HepG2 (cell line): ENCODE results near the gene UBE2J1. TPM values are rescaled to one million over a fixed set of nuclear protein-coding genes. Genes with fewer than 3 reads are reported as not detected.

ENCODE experiments used
- ATAC-seq: fragments of 200-7000 bp; cut with Tn5 transposase; 3 replicates; pipeline ENCODE4 v1.9.1; 2020; ENCODE audit warnings: mild to moderate bottlenecking, moderate library complexity
- BruUV-seq: library from RNA; stranded (reverse); fragments of 400-500 nt; replicated peaks from 2 replicates; lab custom pipeline; 2021; lab: Mats Ljungman, UMichigan
- CTCF ChIA-PET: fragments of 300-600 bp; formaldehyde crosslinking; extraction: SDS; loops from one replicate; lab custom pipeline; 2021; ENCODE audit warnings: low total read pairs, inconsistent platforms, low intra/inter-chr PET ratio; lab: Yijun Ruan, JAX
- POLR2A ChIA-PET: fragments of 350-600 bp; sonication (Branson Sonifier 250); formaldehyde crosslinking; loops from one replicate; lab custom pipeline; 2020; ENCODE audit warnings: antibody characterized with exemption, inconsistent platforms; lab: Yijun Ruan, JAX
- DNase-seq: peaks from one replicate; pipeline ENCODE4 v3.0.0-alpha.2; 2015; ENCODE audit warnings: low spot score
- FAIRE-seq: peaks from 3 replicates; lab custom pipeline; 2011; peaks lifted over from hg19 to GRCh38; lab: Jason Lieb, UNC
- H2AFZ ChIP-seq: one replicate; pipeline ENCODE4 v1.6.1; 2011; ENCODE audit warnings: low read length, inconsistent platforms
- H3K27ac ChIP-seq: fragments of 300-600 bp; 3 replicates; pipeline ENCODE4 v1.8.0; 2011; ENCODE audit warnings: mixed run types, mild to moderate bottlenecking, mixed read lengths, low read length, inconsistent platforms; ENCODE audit not compliant: insufficient read depth; ENCODE audit errors: extremely low read length
- H3K27me3 ChIP-seq, 2 experiments: fragments of 200-600 bp in 1 of 2; 2 replicates in 1 of 2; 3 replicates in 1 of 2; pipeline versions ENCODE4 v1.6.0 to v1.8.0; 2011; ENCODE audit warnings: low read length in 2 of 2, mild to moderate bottlenecking in 2 of 2, moderate library complexity in 2 of 2, inconsistent platforms in 1 of 2; ENCODE audit not compliant: insufficient read depth in 2 of 2, control insufficient read depth in 1 of 2
- H3K36me3 ChIP-seq, 2 experiments: fragments of 200-600 bp in 1 of 2; replicated peaks in 1 of 2; 2 replicates in 1 of 2; 3 replicates in 1 of 2; pipeline versions ENCODE4 v1.5.1 to v1.8.0; 2011; ENCODE audit warnings: low read length in 2 of 2, inconsistent platforms in 1 of 2; ENCODE audit not compliant: insufficient read depth in 2 of 2, control insufficient read depth in 1 of 2
- H3K4me1 ChIP-seq: 2 replicates; pipeline ENCODE4 v1.5.1; 2012; ENCODE audit warnings: low read length, inconsistent platforms; ENCODE audit not compliant: insufficient read depth
- H3K4me2 ChIP-seq: 2 replicates; pipeline ENCODE4 v1.6.0; 2011; ENCODE audit warnings: low read depth, low read length, inconsistent platforms
- H3K4me3 ChIP-seq, 3 experiments: fragments of 200-600 bp in 1 of 3; sonication (generic), shearing (Covaris generic) in 1 of 3; replicated peaks in 1 of 3; 2 replicates each; pipeline ENCODE4 v1.5.1; 2011 to 2016; ENCODE audit warnings: low read length in 3 of 3, inconsistent platforms in 2 of 3, low read depth in 2 of 3, mild to moderate bottlenecking in 2 of 3, control low read depth in 1 of 3, mixed read lengths in 1 of 3; ENCODE audit not compliant: insufficient read depth in 1 of 3
- H3K79me2 ChIP-seq: one replicate; pipeline ENCODE4 v1.6.1; 2011; ENCODE audit warnings: low read length, inconsistent platforms; ENCODE audit not compliant: insufficient read depth
- H3K9ac ChIP-seq: 2 replicates; pipeline ENCODE4 v1.6.0; 2011; ENCODE audit warnings: mild to moderate bottlenecking, low read depth, low read length, inconsistent platforms; ENCODE audit not compliant: insufficient read depth
- H3K9me3 ChIP-seq: 2 replicates; pipeline ENCODE4 v1.5.1; 2012; ENCODE audit warnings: mild to moderate bottlenecking, low read length
- H4K20me1 ChIP-seq: 2 replicates; pipeline ENCODE4 v1.6.0; 2011; ENCODE audit warnings: inconsistent platforms, mild to moderate bottlenecking, low read length, moderate library complexity; ENCODE audit not compliant: insufficient read depth
- DZIP1 ChIP-seq: sonication (generic); formaldehyde crosslinking; IDR thresholded peaks from 2 replicates; pipeline ENCODE4 v1.5.0; 2020; ENCODE audit warnings: mild to moderate bottlenecking, missing genetic modification reagents
- EP300 ChIP-seq, 3 experiments: sonication (generic) in 1 of 3; formaldehyde crosslinking in 1 of 3; IDR thresholded peaks; 2 replicates each; pipeline versions ENCODE4 v1.5.1 to v1.6.1; 2011 to 2020; ENCODE audit warnings: low read depth in 2 of 3, low read length in 2 of 3, borderline replicate concordance in 1 of 3, improper control_type of control experiment in 1 of 3, mild to moderate bottlenecking in 1 of 3, missing genetic modification reagents in 1 of 3, moderate library complexity in 1 of 3
- HNRNPLL ChIP-seq: fragments of 200-400 bp; formaldehyde crosslinking; IDR thresholded peaks from 2 replicates; pipeline ENCODE4 v1.6.1; 2017; ENCODE audit warnings: mild to moderate bottlenecking, low read depth, low read length; ENCODE audit not compliant: poor library complexity, severe bottlenecking
- RFX1 ChIP-seq: fragments of 450-650 bp; IDR thresholded peaks from 2 replicates; pipeline ENCODE4 v1.6.1; 2017
- ZFP91 ChIP-seq: sonication (generic); formaldehyde crosslinking; IDR thresholded peaks from 2 replicates; pipeline ENCODE4 v1.9.0; 2022; ENCODE audit warnings: missing genetic modification reagents, mild to moderate bottlenecking, borderline replicate concordance
- ZMYM4 ChIP-seq: sonication (generic); formaldehyde crosslinking; IDR thresholded peaks from 2 replicates; pipeline ENCODE4 v1.8.1; 2023; ENCODE audit warnings: mild to moderate bottlenecking, missing genetic modification reagents
- ZNF101 ChIP-seq: sonication (generic); formaldehyde crosslinking; IDR thresholded peaks from 2 replicates; pipeline ENCODE4 v1.4.0; 2020; ENCODE audit warnings: mild to moderate bottlenecking, low read depth, missing genetic modification reagents, borderline replicate concordance
- ZNF335 ChIP-seq: sonication (generic); formaldehyde crosslinking; IDR thresholded peaks from 2 replicates; pipeline ENCODE4 v1.4.0; 2020; ENCODE audit warnings: missing genetic modification reagents
- ZNF619 ChIP-seq: sonication (generic); formaldehyde crosslinking; IDR thresholded peaks from 2 replicates; pipeline ENCODE4 v1.4.0; 2020; ENCODE audit warnings: mild to moderate bottlenecking, missing genetic modification reagents
- ZNF660 ChIP-seq: sonication (generic); formaldehyde crosslinking; IDR thresholded peaks from 2 replicates; pipeline ENCODE4 v1.5.1; 2020; ENCODE audit warnings: mild to moderate bottlenecking, low read depth, missing genetic modification reagents, borderline replicate concordance
- ZNF839 ChIP-seq: sonication (generic); formaldehyde crosslinking; IDR thresholded peaks from 2 replicates; pipeline ENCODE4 v1.4.0; 2020; ENCODE audit warnings: missing genetic modification reagents, mild to moderate bottlenecking, borderline replicate concordance
- WGBS: methylation state at CpG from one replicate; pipeline ENCODE4 v1.1.6; 2017; ENCODE audit warnings: low lambda C conversion rate; 5-methylcytosine and 5-hydroxymethylcytosine counted together
- in situ Hi-C: cut with HindIII; loops from 2 replicates; pipeline ENCODE4 v1.10.0; 2017; ENCODE audit warnings: low pct_unique_long_range_greater_than_20kb; ENCODE audit not compliant: extremely low pct_ligation_motif_present
- intact Hi-C: fragments of 100-400 bp; cut with micrococcal nuclease; formaldehyde crosslinking; loops from one replicate; pipeline ENCODE4 v1.10.0; 2022; ENCODE audit not compliant: unreplicated experiment
- polyA plus RNA-seq, 8 experiments: library from polyadenylated mRNA; depleted of rRNA in 3 of 8; stranded (reverse) in 7 of 8; unstranded in 1 of 8; fragments of >200 nt; fragmentation: Illumina TruSeq in 4 of 8; extraction: Trizol in 4 of 8; gene quantifications; 2 replicates each; pipeline versions ENCODE4 v1.2.1 to v1.2.3, GENCODE V29; 2011 to 2016; ENCODE audit warnings: low read depth in 4 of 8, missing spikeins in 1 of 8, mixed read lengths in 1 of 8; ENCODE audit not compliant: insufficient read depth in 1 of 8
- total RNA-seq, 5 experiments: library from RNA; depleted of rRNA; stranded (reverse); fragments of >200 nt; fragmentation: Illumina TruSeq; extraction: Trizol; gene quantifications; 2 replicates each; pipeline ENCODE4 v1.2.3, GENCODE V29; 2016; ENCODE audit warnings: low read depth in 1 of 5

UBE2J1 gene
- total and polyA plus RNA-seq, 2 of the 13 experiments (the other 11 are each of a cell fraction or from before 2014, with no cell fraction given): 19.3 to 24.6 TPM

DNA sequence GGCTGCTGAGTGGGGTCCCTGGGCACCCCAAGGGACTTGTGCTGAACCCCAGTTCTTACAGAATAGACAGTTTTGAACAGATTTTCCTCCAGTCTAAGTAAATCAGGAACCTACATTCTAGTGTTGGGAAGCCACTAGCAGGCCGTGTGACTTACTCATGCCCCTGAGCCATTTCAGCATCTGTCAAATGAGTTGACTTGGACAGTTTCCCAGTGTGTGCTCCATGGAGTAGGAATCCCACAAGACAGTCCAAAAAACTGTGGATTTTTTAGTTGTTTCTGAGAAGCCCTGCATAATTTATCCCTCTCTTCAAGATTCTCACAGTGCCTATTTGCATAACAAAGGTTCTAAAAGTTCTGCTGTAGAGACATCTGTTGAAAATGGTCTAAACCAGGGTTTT lies 39.5 kb downstream of the UBE2J1 start:
- H3K4me1 ChIP-seq: peaks cover 18% of the 10 kb centered on the region
- H4K20me1 ChIP-seq: no peaks in the 10 kb centered on the region
- no peak overlapping the region for H2AFZ ChIP-seq
- TF ChIP-seq ZNF619 (CRISPR knock-in tag) (no peak), ZFP91 (no peak), RFX1 (no peak), HNRNPLL (no peak)
- BruUV-seq: no TSS peak
- ChIA-PET CTCF (interaction anchor here (1.7 kb wide), 1 partner anchor 63 kb away, joined by 4 read pairs; no protein-coding TSS in a partner anchor), POLR2A (no interaction called here)
- H3K27ac ChIP-seq: no peak overlapping the region
- intact Hi-C loops (no loop called here), in situ Hi-C loops (loop anchor here (5.0 kb wide), 1 partner anchor 59 kb away; no protein-coding TSS in a partner anchor)
- ATAC-seq (no peak), DNase-seq (no peak), FAIRE-seq (no peak)
- H3K27me3 ChIP-seq: 0 out of 5 replicates have a peak, but pooled peaks cover 0 to 4% of the 10 kb centered on the region in 2 experiments
- H3K4me3 ChIP-seq: no peak overlapping the region
- no peaks in the 10 kb centered on the region for H3K9me3 ChIP-seq
- H3K4me2 ChIP-seq: no peak overlapping the region
- H3K9ac ChIP-seq: no peak overlapping the region
- H3K79me2 ChIP-seq: no peaks in the 10 kb centered on the region
- no peaks in the 10 kb centered on the region for H3K36me3 ChIP-seq
- WGBS: 60% methylated on average over 1 of the region's 1 CpG

DNA sequence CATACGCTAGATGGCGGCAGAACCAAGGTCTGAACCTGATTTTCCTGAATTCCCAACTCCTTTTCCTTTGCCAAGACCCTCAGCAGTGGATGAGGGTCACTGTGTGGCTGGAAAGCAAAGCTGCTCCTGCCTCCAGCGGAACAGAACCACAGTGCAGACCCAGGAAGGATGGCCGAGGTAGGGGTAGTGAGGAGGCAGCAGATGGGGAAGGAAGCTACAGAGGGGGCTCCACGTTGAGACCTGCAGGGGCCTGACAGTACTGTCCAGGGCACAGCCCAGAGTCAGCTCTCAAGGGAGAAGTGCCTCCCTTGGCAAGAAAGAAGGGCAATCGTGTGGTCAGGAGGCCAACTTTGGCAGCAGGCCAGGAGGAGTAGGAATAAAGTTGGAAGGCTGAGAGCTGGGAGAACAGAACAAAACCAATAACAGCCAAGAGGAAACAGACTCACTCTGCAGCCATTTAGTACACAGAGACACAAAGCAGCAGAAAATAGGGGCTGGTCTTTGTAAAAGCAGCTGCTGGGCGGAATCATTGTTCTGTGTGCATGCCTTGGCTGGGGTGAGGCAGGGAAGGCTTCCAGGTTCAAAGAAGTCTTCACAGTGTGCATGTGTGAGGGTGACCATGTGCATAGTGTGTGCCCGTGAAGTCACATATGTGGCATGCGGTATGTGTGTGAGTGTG lies 40.5 kb downstream of the UBE2J1 start:
- 35% methylated on average over 9 of the region's 9 CpGs for WGBS
- POLR2A ChIA-PET: interaction anchor here (0.9 kb wide), 2 partner anchors 13 to 41 kb away, joined by 3 read pairs; partner anchors contain the start of gene UBE2J1
- BruUV-seq: no TSS peak
- no peak overlapping the region for H3K27ac ChIP-seq
- FAIRE-seq (peak; percentile 88), ATAC-seq (peak; percentile 83), DNase-seq (peak; percentile 40)
- H3K9ac ChIP-seq: no peak overlapping the region
- peaks cover 18% of the 10 kb centered on the region for H3K4me1 ChIP-seq
- no peaks in the 10 kb centered on the region for H3K9me3 ChIP-seq
- H2AFZ ChIP-seq: no peak overlapping the region
- in situ Hi-C loops (loop anchor here (5.0 kb wide), 1 partner anchor 60 kb away; no protein-coding TSS in a partner anchor), intact Hi-C loops (loop anchor here (1.0 kb wide), 2 partner anchors 57 to 298 kb away; no protein-coding TSS in a partner anchor)
- no peaks in the 10 kb centered on the region for H3K36me3 ChIP-seq
- peak overlapping the region in 1 of 3 experiments; percentile 52; a peak in 1 of 6 replicates for H3K4me3 ChIP-seq
- 0 out of 5 replicates have a peak, but pooled peaks cover 0 to 4% of the 10 kb centered on the region in 2 experiments for H3K27me3 ChIP-seq
- H3K79me2 ChIP-seq: no peaks in the 10 kb centered on the region
- CTCF ChIA-PET: interaction anchor here (1.3 to 2.1 kb wide), 3 partner anchors 57 to 64 kb away, joined by 3 to 10 read pairs (median 4); no protein-coding TSS in a partner anchor
- H3K4me2 ChIP-seq: peak overlapping the region; percentile 73
- H4K20me1 ChIP-seq: no peaks in the 10 kb centered on the region
- TF ChIP-seq ZNF101 (CRISPR knock-in tag) (no peak), ZNF660 (CRISPR knock-in tag) (no peak), DZIP1 (CRISPR knock-in tag) (no peak), ZMYM4 (CRISPR knock-in tag) (no peak), ZNF335 (CRISPR knock-in tag) (no peak), EP300 (IDR thresholded peaks at IDR 0.05; ENCODE audit: low read depth in 2 of 2, low read length in 2 of 2) (no peak), EP300 (CRISPR knock-in tag; IDR thresholded peaks at IDR 0.05; ENCODE audit: borderline replicate concordance) (no peak), ZNF839 (CRISPR knock-in tag) (0 out of 2 replicates have a peak, but pooled peaks have one; percentile 15)
